ENCODE measurements around the gene CAB39L.

Gene CAB39L

GRCh38 chr13:49455007-49455398 lies 11.1 kb upstream of the CAB39L start:
- Histone ChIP-seq H3K36me3 (ENCODE audit: control insufficient read depth, insufficient read depth, low read length) (no peaks in the 10 kb centered on the region), H3K9ac (ENCODE audit: low read length) (no peak overlapping the region), H3K4me3 (ENCODE audit: low read depth, low read length) (no peak overlapping the region), H3K4me1 (ENCODE audit: control insufficient read depth, insufficient read depth, low read length) (no peaks in the 10 kb centered on the region), H3K27ac (ENCODE audit: low read depth, low read length) (no peak overlapping the region), H3K9me3 (ENCODE audit: control insufficient read depth, insufficient read depth, low read depth, low read length) (no peaks in the 10 kb centered on the region), H3K27me3 (ENCODE audit: control insufficient read depth, insufficient read depth, low read length) (no peaks in the 10 kb centered on the region)

GRCh38 chr13:49454388-49455006 lies 10.6 kb upstream of the CAB39L start:
- H3K27me3 ChIP-seq (ENCODE audit: control insufficient read depth, insufficient read depth, low read length), result no peaks in the 10 kb centered on the region
- H3K9ac ChIP-seq (ENCODE audit: low read length), result no peak overlapping the region
- H3K27ac ChIP-seq (ENCODE audit: low read depth, low read length), result no peak overlapping the region
- no peak overlapping the region for H3K4me3 ChIP-seq (ENCODE audit: low read depth, low read length)
- H3K9me3 ChIP-seq (ENCODE audit: control insufficient read depth, insufficient read depth, low read depth, low read length), result no peaks in the 10 kb centered on the region
- no peaks in the 10 kb centered on the region for H3K36me3 ChIP-seq (ENCODE audit: control insufficient read depth, insufficient read depth, low read length)
- no peaks in the 10 kb centered on the region for H3K4me1 ChIP-seq (ENCODE audit: control insufficient read depth, insufficient read depth, low read length)

DNA sequence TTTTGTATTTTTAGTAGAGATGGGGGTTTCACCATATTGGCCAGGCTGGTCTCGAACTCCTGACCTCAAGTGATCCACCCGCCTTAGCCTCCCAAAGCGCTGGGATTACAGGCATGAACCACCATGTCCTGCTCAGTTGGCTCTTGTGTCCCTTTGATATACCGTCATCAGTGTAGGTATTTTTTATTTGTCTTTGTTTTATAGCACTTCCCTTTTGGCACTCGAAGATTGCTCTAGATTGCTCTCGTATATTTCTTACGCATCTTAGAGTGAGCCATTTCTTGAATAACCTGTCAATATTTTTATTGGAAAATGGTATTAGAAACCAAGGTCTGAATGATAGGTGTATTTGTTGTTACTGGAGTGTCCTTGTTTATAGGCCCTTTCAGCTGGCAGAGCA lies 9.6 kb upstream of the CAB39L start:
- Histone ChIP-seq H3K9ac (ENCODE audit: low read length) (no peak overlapping the region), H3K36me3 (ENCODE audit: control insufficient read depth, insufficient read depth, low read length) (no peaks in the 10 kb centered on the region), H3K4me1 (ENCODE audit: control insufficient read depth, insufficient read depth, low read length) (no peaks in the 10 kb centered on the region), H3K4me3 (ENCODE audit: low read depth, low read length) (no peak overlapping the region), H3K27ac (ENCODE audit: low read depth, low read length) (no peak overlapping the region), H3K9me3 (ENCODE audit: control insufficient read depth, insufficient read depth, low read depth, low read length) (no peaks in the 10 kb centered on the region), H3K27me3 (ENCODE audit: control insufficient read depth, insufficient read depth, low read length) (no peaks in the 10 kb centered on the region)

GRCh38 chr13:49452725-49453457 lies 9.0 kb upstream of the CAB39L start:
- no peak overlapping the region for H3K27ac ChIP-seq (ENCODE audit: low read depth, low read length)
- no peaks in the 10 kb centered on the region for H3K4me1 ChIP-seq (ENCODE audit: control insufficient read depth, insufficient read depth, low read length)
- H3K9ac ChIP-seq (ENCODE audit: low read length), result no peak overlapping the region
- H3K27me3 ChIP-seq (ENCODE audit: control insufficient read depth, insufficient read depth, low read length), result no peaks in the 10 kb centered on the region
- no peak overlapping the region for H3K4me3 ChIP-seq (ENCODE audit: low read depth, low read length)
- H3K36me3 ChIP-seq (ENCODE audit: control insufficient read depth, insufficient read depth, low read length), result no peaks in the 10 kb centered on the region
- no peaks in the 10 kb centered on the region for H3K9me3 ChIP-seq (ENCODE audit: control insufficient read depth, insufficient read depth, low read depth, low read length)

GRCh38 chr13:49450105-49450819 lies 6.4 kb upstream of the CAB39L start:
- H3K9me3 ChIP-seq (ENCODE audit: control insufficient read depth, insufficient read depth, low read depth, low read length), result no peaks in the 10 kb centered on the region
- no peak overlapping the region for H3K27ac ChIP-seq (ENCODE audit: low read depth, low read length)
- no peaks in the 10 kb centered on the region for H3K4me1 ChIP-seq (ENCODE audit: control insufficient read depth, insufficient read depth, low read length)
- H3K4me3 ChIP-seq (ENCODE audit: low read depth, low read length), result no peak overlapping the region
- H3K36me3 ChIP-seq (ENCODE audit: control insufficient read depth, insufficient read depth, low read length), result no peaks in the 10 kb centered on the region
- no peaks in the 10 kb centered on the region for H3K27me3 ChIP-seq (ENCODE audit: control insufficient read depth, insufficient read depth, low read length)
- H3K9ac ChIP-seq (ENCODE audit: low read length), result no peak overlapping the region

GRCh38 chr13:49448753-49449152 lies 4.9 kb upstream of the CAB39L start:
- Histone ChIP-seq H3K4me3 (ENCODE audit: low read depth, low read length) (no peak overlapping the region), H3K27ac (ENCODE audit: low read depth, low read length) (no peak overlapping the region), H3K27me3 (ENCODE audit: control insufficient read depth, insufficient read depth, low read length) (no peaks in the 10 kb centered on the region), H3K9ac (ENCODE audit: low read length) (no peak overlapping the region), H3K36me3 (ENCODE audit: control insufficient read depth, insufficient read depth, low read length) (no peaks in the 10 kb centered on the region), H3K4me1 (ENCODE audit: control insufficient read depth, insufficient read depth, low read length) (no peaks in the 10 kb centered on the region), H3K9me3 (ENCODE audit: control insufficient read depth, insufficient read depth, low read depth, low read length) (no peaks in the 10 kb centered on the region)

GRCh38 chr13:49446473-49446872 lies 2.6 kb upstream of the CAB39L start:
- no peaks in the 10 kb centered on the region for H3K9me3 ChIP-seq (ENCODE audit: control insufficient read depth, insufficient read depth, low read depth, low read length)
- no peaks in the 10 kb centered on the region for H3K27me3 ChIP-seq (ENCODE audit: control insufficient read depth, insufficient read depth, low read length)
- H3K4me1 ChIP-seq (ENCODE audit: control insufficient read depth, insufficient read depth, low read length), result peaks cover 8% of the 10 kb centered on the region; the same call in 1 of the 2 replicates
- H3K27ac ChIP-seq (ENCODE audit: low read depth, low read length), result no peak overlapping the region
- H3K9ac ChIP-seq (ENCODE audit: low read length), result no peak overlapping the region
- no peaks in the 10 kb centered on the region for H3K36me3 ChIP-seq (ENCODE audit: control insufficient read depth, insufficient read depth, low read length)
- H3K4me3 ChIP-seq (ENCODE audit: low read depth, low read length), result no peak overlapping the region

DNA sequence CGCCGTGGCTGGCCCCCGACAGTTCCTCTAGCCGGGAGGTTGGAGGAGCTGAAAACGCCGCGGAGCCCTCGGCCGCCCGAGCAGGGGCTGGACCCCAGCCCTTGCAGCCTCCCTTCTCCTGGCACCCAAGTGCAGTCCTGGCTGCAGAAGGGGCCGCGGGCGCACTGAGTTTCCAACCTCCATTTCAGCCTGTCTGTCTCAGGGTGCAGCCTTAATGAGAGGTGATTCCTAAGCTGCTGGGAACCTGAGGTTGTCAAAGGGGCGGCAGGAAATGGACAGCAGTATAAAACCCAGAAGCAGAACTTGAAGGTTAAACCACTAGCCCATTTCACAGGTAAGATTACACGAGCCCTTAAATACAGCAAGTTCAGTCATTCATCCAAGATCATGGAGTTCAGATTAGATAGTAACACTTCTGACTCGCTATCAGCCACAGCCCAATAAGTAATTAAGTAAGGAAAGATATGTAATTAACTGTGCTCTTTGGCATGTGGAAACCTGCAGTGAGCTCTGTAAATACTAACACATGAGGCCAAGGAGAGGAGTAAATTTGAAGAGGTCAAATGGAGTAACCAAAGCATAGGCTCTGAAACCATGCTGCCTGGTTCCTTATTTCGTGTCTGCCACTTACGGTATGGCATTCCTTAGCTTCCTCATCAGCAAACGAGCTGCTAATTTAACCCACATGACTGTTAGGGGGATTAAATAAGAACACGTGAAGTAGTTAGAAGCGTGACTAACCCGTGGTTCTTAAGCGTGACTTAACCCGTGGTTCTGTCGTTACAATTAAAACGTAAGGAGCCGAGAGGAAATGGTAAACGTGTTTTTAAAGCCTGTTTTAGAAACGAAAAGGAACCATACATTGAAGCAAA lies 896 bp upstream of the CAB39L start:
- Histone ChIP-seq H3K9ac (ENCODE audit: low read length) (peak overlapping the region; percentile 62), H3K27ac (ENCODE audit: low read depth, low read length) (no peak overlapping the region), H3K27me3 (ENCODE audit: control insufficient read depth, insufficient read depth, low read length) (no peaks in the 10 kb centered on the region), H3K36me3 (ENCODE audit: control insufficient read depth, insufficient read depth, low read length) (no peaks in the 10 kb centered on the region), H3K9me3 (ENCODE audit: control insufficient read depth, insufficient read depth, low read depth, low read length) (no peaks in the 10 kb centered on the region), H3K4me3 (ENCODE audit: low read depth, low read length) (peak overlapping the region; percentile 90), H3K4me1 (ENCODE audit: control insufficient read depth, insufficient read depth, low read length) (peaks cover 8% of the 10 kb centered on the region; the same call in 1 of the 2 replicates)

- Histone ChIP-seq H3K9me3 (ENCODE audit: control insufficient read depth, insufficient read depth, low read depth, low read length) (no peaks in the 10 kb centered on the region), H3K27me3 (ENCODE audit: control insufficient read depth, insufficient read depth, low read length) (no peaks in the 10 kb centered on the region), H3K4me1 (ENCODE audit: control insufficient read depth, insufficient read depth, low read length) (peaks cover 8% of the 10 kb centered on the region; the same call in 1 of the 2 replicates), H3K27ac (ENCODE audit: low read depth, low read length) (peak overlapping the region; percentile 50), H3K4me3 (ENCODE audit: low read depth, low read length) (peak overlapping the region; percentile 90), H3K9ac (ENCODE audit: low read length) (peak overlapping the region; percentile 89), H3K36me3 (ENCODE audit: control insufficient read depth, insufficient read depth, low read length) (no peaks in the 10 kb centered on the region)
These were observed 534 bp downstream of the CAB39L start for GRCh38 chr13:49443357-49443703.

- Histone ChIP-seq H3K27ac (ENCODE audit: low read depth, low read length) (no peak overlapping the region), H3K9me3 (ENCODE audit: control insufficient read depth, insufficient read depth, low read depth, low read length) (no peaks in the 10 kb centered on the region), H3K4me1 (ENCODE audit: control insufficient read depth, insufficient read depth, low read length) (peaks cover 8% of the 10 kb centered on the region; the same call in 1 of the 2 replicates), H3K9ac (ENCODE audit: low read length) (no peak overlapping the region), H3K4me3 (ENCODE audit: low read depth, low read length) (no peak overlapping the region), H3K27me3 (ENCODE audit: control insufficient read depth, insufficient read depth, low read length) (no peaks in the 10 kb centered on the region), H3K36me3 (ENCODE audit: control insufficient read depth, insufficient read depth, low read length) (no peaks in the 10 kb centered on the region)
These were observed 2.0 kb downstream of the CAB39L start for GRCh38 chr13:49441846-49442245.

Data from HUES6 (cell line).